PC-9 (cell line): Measurements from ENCODE around the gene BMF.

Experiments used
- CTCF ChIP-seq: fragments of 200-600 bp; sonication (generic); conservative IDR thresholded peaks from 2 replicates; pipeline ENCODE4 v1.6.1; 2017; ENCODE audit warnings: mixed run types, antibody characterized with exemption, mild to moderate bottlenecking, moderate library complexity
- EZH2 ChIP-seq: fragments of 200-600 bp; sonication (generic); IDR thresholded peaks from 2 replicates; pipeline ENCODE4 v1.8.0; 2017; ENCODE audit warnings: antibody characterized with exemption, low read depth

- TF ChIP-seq CTCF, result no peak
- no peak for TF ChIP-seq EZH2
Measured at GRCh38 chr15:40114218-40114617, 5.5 kb upstream of the BMF start.
